Muscle layer of duodenum (tissue), 2 donors: ENCODE results near the gene RIPK4.
"Not testable (repeated sequence)": the region's sequence is repeated elsewhere in the genome, so short reads cannot be mapped to it uniquely, and the experiment has no call there.

ENCODE experiments used
- H3K27ac ChIP-seq: one replicate; pipeline ENCODE4 v1.7.0; 2013; ENCODE audit warnings: mild to moderate bottlenecking, low read length
- H3K27me3 ChIP-seq: one replicate; pipeline ENCODE4 v1.7.0; 2013; ENCODE audit warnings: low read depth, mild to moderate bottlenecking, control low read depth, low read length
- H3K36me3 ChIP-seq, 2 donors: one replicate each; pipeline ENCODE4 v1.7.0; 2013; ENCODE audit warnings: low read length in 2 of 2, control low read depth in 1 of 2, mild to moderate bottlenecking in 1 of 2; ENCODE audit not compliant: insufficient read depth in 2 of 2, control insufficient read depth in 1 of 2
- H3K4me1 ChIP-seq, 2 donors: one replicate each; pipeline ENCODE4 v1.7.0; 2013; ENCODE audit warnings: low read length in 2 of 2, mild to moderate bottlenecking in 2 of 2, control low read depth in 1 of 2, moderate library complexity in 1 of 2; ENCODE audit not compliant: insufficient read depth in 2 of 2, control insufficient read depth in 1 of 2
- H3K4me3 ChIP-seq, 2 donors: one replicate each; pipeline ENCODE4 v1.7.0; 2013; ENCODE audit warnings: low read length in 2 of 2, low read depth in 1 of 2, mild to moderate bottlenecking in 1 of 2
- H3K9me3 ChIP-seq, 2 donors: one replicate each; pipeline ENCODE4 v1.7.0; 2013; ENCODE audit warnings: low read length in 2 of 2, control low read depth in 1 of 2, mild to moderate bottlenecking in 1 of 2; ENCODE audit not compliant: control insufficient read depth in 1 of 2
- donor health status: healthy.

Gene RIPK4

DNA sequence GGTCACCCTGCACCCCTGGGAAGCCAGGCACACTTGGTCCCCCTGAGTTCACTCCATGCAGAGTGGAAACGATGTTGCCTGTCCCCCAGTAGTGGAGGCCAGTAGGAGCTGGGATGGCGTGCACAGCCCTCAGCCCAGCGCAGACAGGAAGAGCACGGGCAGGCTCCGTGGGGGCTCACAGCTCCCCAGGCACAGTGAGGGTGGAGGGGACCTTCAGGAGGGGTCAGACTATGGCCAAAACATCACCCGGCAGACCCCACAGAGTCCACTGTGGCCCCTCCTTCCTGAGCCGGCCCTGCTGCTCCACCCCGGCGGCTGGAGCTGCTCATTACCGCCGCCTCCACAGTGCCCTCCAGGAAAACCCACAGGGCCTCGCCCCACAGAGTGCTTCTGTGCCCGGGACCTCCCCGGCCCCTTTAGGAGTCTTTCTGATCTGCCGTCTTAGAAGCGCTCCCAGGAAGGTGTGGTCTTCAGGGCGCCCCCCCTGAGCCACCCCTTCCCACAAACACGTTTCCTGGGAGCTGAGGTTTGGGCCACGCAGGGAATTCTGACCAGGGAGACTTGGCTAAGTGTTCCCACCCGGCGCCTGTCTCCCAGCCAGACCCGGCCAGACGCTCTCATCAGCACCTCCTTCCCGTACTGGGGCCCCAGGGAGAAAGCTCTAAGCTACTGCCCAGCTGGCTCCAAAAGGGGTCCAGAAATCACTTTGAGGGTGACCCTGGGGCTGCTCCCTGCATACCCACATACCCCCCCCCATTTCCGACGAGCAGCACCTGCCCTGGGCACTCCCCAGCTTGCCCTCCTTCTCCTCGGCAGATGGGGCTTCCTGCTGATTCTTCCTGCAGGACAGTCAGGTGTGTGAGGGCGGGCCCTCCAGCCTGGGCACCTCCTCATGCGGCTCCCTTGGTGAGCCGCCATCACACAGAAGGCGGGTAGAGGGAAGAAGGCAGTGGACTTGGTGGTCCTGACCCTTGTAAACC lies 38.8 kb downstream of the RIPK4 start:
- H3K9me3 ChIP-seq = peaks cover 0 to 17% of the 10 kb centered on the region in 2 donors
- no peak overlapping the region for H3K27ac ChIP-seq
- H3K27me3 ChIP-seq = no peaks in the 10 kb centered on the region
- no peak overlapping the region for H3K4me3 ChIP-seq
- H3K36me3 ChIP-seq = no peaks in the 10 kb centered on the region
- H3K4me1 ChIP-seq = peaks cover 0 to 6% of the 10 kb centered on the region in 2 donors

- Histone ChIP-seq H3K4me3 (no peak overlapping the region), H3K9me3 (peaks cover 0 to 11% of the 10 kb centered on the region in 2 donors), H3K27ac (no peak overlapping the region), H3K4me1 (peaks cover 0 to 6% of the 10 kb centered on the region in 2 donors), H3K36me3 (no peaks in the 10 kb centered on the region), H3K27me3 (no peaks in the 10 kb centered on the region)
Measured at GRCh38 chr21:41726970-41727783, 39.7 kb downstream of the RIPK4 start.

GRCh38 chr21:41726630-41726969 lies 40.3 kb downstream of the RIPK4 start:
- no peak overlapping the region for H3K4me3 ChIP-seq
- no peaks in the 10 kb centered on the region for H3K27me3 ChIP-seq
- H3K27ac ChIP-seq = no peak overlapping the region
- H3K9me3 ChIP-seq = peaks cover 0 to 6% of the 10 kb centered on the region in 2 donors
- H3K4me1 ChIP-seq = peaks cover 0 to 6% of the 10 kb centered on the region in 2 donors
- no peaks in the 10 kb centered on the region for H3K36me3 ChIP-seq

DNA sequence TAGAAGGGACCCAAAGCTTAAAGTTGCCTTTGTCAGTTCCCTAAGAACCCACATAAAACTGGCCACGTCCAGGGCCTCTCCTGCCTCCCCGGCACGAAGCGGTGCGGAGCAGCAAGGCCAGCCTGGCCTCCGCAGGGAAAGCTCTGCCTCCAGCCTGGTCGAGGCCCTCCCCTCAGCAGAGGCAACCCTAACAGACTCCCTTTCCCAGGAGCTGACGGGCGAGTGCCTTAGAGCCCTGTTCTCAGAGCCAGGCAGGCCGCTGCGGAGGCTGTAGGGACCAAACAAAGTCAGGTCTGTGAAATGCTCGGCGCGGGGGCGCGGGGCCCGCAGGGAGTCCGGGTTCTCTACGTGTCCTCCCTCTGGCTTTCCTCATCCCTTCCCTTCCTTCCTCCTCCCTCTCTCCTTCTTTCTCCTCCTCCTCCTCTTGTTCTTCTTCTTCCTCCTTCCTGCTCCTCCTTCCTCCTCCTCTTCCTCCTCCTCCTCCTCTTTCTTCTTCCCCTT lies 40.7 kb downstream of the RIPK4 start:
- H3K9me3 ChIP-seq = peaks cover 0 to 2% of the 10 kb centered on the region in 2 donors
- H3K4me3 ChIP-seq = peak overlapping the region in 1 of 2 donors; percentile 43
- no peak overlapping the region for H3K27ac ChIP-seq
- no peaks in the 10 kb centered on the region for H3K27me3 ChIP-seq
- no peaks in the 10 kb centered on the region for H3K36me3 ChIP-seq
- H3K4me1 ChIP-seq = peaks cover 0 to 6% of the 10 kb centered on the region in 2 donors

GRCh38 chr21:41725421-41726031 lies 41.3 kb downstream of the RIPK4 start:
- Histone ChIP-seq H3K4me3 (peak overlapping the region in 1 of 2 donors; percentile 43), H3K36me3 (no peaks in the 10 kb centered on the region), H3K27ac (no peak overlapping the region), H3K9me3 (no peaks in the 10 kb centered on the region), H3K4me1 (peaks cover 0 to 6% of the 10 kb centered on the region in 2 donors), H3K27me3 (no peaks in the 10 kb centered on the region)

DNA sequence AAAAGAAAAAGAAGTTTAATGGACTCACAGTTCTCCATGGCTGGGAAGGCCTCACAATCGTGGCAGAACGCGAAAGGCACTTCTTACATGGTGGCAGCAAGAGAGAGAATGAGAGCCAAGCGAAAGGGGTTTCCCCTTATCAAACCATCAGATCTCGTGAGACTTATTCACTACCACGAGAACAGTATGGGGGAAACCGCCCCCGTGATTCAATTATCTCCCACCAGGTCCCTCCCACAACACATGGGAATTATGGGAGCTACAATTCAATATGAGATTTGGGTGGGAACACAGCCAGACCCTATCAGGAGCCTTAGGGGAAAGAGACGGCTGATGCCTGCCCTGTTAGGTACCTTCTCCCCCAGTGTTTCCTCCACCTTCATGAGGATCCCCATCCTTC lies 43.0 kb downstream of the RIPK4 start:
- H3K4me3 ChIP-seq, H3K36me3 ChIP-seq, H3K27me3 ChIP-seq, H3K9me3 ChIP-seq, H3K4me1 ChIP-seq, H3K27ac ChIP-seq: not testable (repeated sequence)

DNA sequence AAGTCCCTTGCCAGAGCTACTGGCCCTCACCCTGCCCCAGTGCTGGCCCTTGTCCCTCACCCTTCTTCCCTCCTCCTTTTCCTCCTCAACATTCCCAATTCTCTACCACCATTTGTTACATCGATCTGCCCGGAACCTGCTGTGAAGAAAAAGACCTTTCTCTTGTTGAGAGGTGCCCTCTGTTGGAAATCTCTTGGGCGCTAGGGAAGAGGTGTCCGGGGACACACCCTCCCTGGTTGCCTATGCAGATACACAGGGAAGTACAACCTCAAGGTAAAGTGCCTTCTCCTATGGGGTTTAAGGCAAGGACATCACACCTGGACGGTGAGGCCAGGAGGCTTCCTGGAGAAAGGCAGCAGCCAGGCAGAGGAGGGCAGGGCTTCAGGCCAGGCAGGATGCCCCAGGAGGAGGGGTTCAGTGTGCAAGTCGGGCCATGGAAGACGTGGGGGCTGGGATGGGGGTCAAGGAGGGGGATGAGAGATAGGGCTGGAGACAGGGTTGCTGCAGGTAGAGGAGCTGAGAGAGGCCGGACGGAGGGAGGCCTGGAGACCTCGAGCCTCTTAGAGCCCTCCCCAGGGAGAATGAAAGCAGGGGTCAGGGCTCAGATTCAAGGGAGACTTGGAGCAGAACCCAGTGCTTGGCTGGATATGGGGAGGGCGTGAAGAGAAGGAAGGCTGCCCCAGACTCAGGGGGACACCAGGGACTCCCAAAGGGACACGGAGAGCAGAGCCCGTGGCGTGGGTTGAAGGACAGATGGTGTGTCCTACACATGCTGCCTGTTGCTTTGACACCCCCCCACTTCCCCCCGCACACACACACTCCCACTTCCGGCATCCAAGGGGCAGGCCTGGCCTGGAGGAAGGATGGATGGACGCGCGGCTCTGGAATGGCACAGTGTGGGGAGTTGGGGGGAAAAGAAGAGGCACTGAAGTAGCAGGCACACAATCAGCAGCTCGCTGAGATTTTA lies 44.5 kb downstream of the RIPK4 start:
- H3K27me3 ChIP-seq = no peaks in the 10 kb centered on the region
- no peak overlapping the region for H3K4me3 ChIP-seq
- no peaks in the 10 kb centered on the region for H3K36me3 ChIP-seq
- no peaks in the 10 kb centered on the region for H3K9me3 ChIP-seq
- H3K4me1 ChIP-seq = peaks cover 0 to 6% of the 10 kb centered on the region in 2 donors
- no peak overlapping the region for H3K27ac ChIP-seq

DNA sequence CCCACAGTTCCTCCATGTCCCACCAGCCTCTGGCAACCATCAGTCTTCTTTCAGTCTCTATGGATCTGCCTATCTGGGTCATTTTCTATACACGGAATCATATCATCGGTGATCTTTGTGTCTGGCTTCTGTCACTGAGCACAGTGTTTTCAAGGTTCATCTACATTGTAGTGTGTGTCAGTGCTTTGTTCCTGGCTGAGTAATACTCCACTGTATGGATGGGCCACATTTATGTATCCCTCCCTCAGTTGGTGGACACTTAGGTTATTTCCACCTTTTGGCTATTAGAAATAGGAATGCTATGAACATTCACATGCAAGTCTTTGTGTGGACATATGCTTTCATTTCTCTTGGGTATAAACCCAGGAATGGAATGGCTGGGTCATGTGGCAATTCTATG lies 46.6 kb downstream of the RIPK4 start:
- H3K4me1 ChIP-seq = no peaks in the 10 kb centered on the region
- H3K9me3 ChIP-seq = no peaks in the 10 kb centered on the region
- H3K27me3 ChIP-seq = no peaks in the 10 kb centered on the region
- no peak overlapping the region for H3K27ac ChIP-seq
- no peak overlapping the region for H3K4me3 ChIP-seq
- H3K36me3 ChIP-seq = no peaks in the 10 kb centered on the region

DNA sequence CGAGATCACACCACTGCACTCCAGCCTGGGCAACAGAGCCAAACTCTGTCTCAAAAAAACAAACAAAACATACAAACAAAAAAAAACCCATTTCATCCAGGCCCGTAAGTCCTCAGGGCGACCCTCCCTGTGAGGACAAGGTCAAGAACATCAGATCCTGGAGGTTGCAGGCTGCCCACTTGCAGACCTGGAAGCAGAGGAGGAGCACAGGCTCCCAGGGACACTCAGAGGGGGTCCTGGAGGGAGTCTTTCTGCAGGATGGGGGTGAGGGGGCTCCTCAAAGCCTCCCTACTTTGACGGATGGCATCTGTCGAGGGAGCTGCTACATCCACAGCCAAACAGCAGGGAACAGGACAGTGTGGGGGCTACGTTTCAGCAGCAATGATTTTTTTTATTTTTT lies 47.2 kb downstream of the RIPK4 start:
- no peaks in the 10 kb centered on the region for H3K27me3 ChIP-seq
- H3K4me3 ChIP-seq = no peak overlapping the region
- H3K9me3 ChIP-seq = no peaks in the 10 kb centered on the region
- H3K4me1 ChIP-seq = no peaks in the 10 kb centered on the region
- H3K36me3 ChIP-seq = no peaks in the 10 kb centered on the region
- no peak overlapping the region for H3K27ac ChIP-seq

DNA sequence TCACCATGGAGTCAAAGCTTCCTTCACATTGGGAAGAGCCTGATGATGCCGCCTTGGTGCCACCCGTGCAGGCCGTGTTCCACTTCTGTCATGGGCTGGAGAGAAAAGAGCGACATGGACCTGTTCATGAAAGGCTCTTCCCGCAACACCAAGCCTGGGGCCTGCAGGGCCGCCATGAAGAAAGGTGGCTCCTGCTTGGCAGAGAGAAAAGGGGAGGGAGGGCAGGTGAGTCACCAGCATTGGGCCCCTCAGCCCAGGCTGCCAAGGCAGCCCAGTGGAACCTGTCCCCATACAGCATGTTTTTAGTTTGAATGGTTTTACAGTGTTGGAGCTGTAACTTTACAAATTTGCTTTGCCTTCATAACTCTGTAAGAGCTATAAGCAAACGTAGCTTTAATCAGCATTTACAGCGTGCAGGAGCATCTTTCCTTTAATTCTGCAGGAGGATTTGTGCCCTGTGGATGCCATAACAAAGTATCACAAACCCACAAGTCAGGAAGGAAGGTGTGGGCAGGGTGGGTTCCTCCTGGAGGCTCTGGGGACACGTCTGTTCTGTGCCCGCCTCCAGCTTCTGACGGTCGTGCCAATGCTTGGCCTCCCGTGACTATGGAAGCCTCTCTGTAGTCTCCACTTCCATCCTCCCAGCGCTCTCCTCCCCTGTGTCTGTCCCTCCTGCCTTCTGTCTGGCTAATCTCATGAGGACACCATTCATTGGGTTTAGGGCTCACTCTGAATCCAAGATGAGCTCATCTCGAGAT lies 49.1 kb downstream of the RIPK4 start:
- Histone ChIP-seq H3K36me3 (no peaks in the 10 kb centered on the region), H3K4me3 (no peak overlapping the region), H3K9me3 (no peaks in the 10 kb centered on the region), H3K4me1 (no peaks in the 10 kb centered on the region), H3K27ac (no peak overlapping the region), H3K27me3 (no peaks in the 10 kb centered on the region)
